HepG2 (cell line): ENCODE measurements around the gene SYPL2. TPM values are rescaled to one million over a fixed set of nuclear protein-coding genes. Genes with fewer than 3 reads are reported as not detected.

Source experiments
- DR1 ChIP-seq: sonication (generic); formaldehyde crosslinking; IDR thresholded peaks from 2 replicates; pipeline ENCODE4 v1.8.0; 2021; ENCODE audit warnings: mild to moderate bottlenecking, missing genetic modification reagents, inconsistent platforms
- ELK4 ChIP-seq: sonication (generic); formaldehyde crosslinking; IDR thresholded peaks from 2 replicates; pipeline ENCODE4 v1.9.0; 2021; ENCODE audit warnings: missing genetic modification reagents, borderline replicate concordance
- ETV5 ChIP-seq: IDR thresholded peaks from 2 replicates; pipeline ENCODE4 v1.6.1; 2018; ENCODE audit warnings: missing biosample characterization, missing genetic modification reagents, inconsistent platforms, borderline replicate concordance
- HMGXB4 ChIP-seq, 2 experiments: sonication (generic) in 1 of 2; formaldehyde crosslinking in 1 of 2; IDR thresholded peaks; 2 replicates each; pipeline versions ENCODE4 v1.4.0 to v1.6.1; 2018 to 2020; ENCODE audit warnings: missing genetic modification reagents in 2 of 2, borderline replicate concordance in 1 of 2, low read depth in 1 of 2, mild to moderate bottlenecking in 1 of 2, missing biosample characterization in 1 of 2
- KMT2A ChIP-seq: sonication (generic); formaldehyde crosslinking; IDR thresholded peaks from 2 replicates; pipeline ENCODE4 v1.4.0; 2020; ENCODE audit warnings: missing genetic modification reagents
- MAFF ChIP-seq: IDR thresholded peaks from 2 replicates; pipeline ENCODE4 v1.6.1; 2011; ENCODE audit warnings: low read depth, low read length, improper control_type of control experiment
- MEF2D ChIP-seq: sonication (generic); formaldehyde crosslinking; IDR thresholded peaks from 2 replicates; pipeline ENCODE4 v1.5.1; 2020; ENCODE audit warnings: mild to moderate bottlenecking, missing genetic modification reagents
- SUZ12 ChIP-seq: fragments of 150-350 bp; IDR thresholded peaks from 2 replicates; pipeline ENCODE4 v1.6.1; 2014; ENCODE audit warnings: low read depth, low read length
- ZBTB8A ChIP-seq: sonication (generic); formaldehyde crosslinking; IDR thresholded peaks from 2 replicates; pipeline ENCODE4 v1.4.0; 2020; ENCODE audit warnings: mild to moderate bottlenecking, low read depth, missing genetic modification reagents, borderline replicate concordance
- ZC3H13 ChIP-seq: sonication (generic); formaldehyde crosslinking; IDR thresholded peaks from 2 replicates; pipeline ENCODE4 v1.8.1; 2023; ENCODE audit warnings: mild to moderate bottlenecking, missing genetic modification reagents, moderate library complexity
- ZFP36 ChIP-seq: fragments of 150-350 bp; IDR thresholded peaks from 2 replicates; pipeline ENCODE4 v1.6.1; 2018; ENCODE audit warnings: borderline replicate concordance, low read length, low read depth; ENCODE audit not compliant: partially characterized antibody
- ZGPAT ChIP-seq: IDR thresholded peaks from 2 replicates; pipeline ENCODE4 v1.6.1; 2016; ENCODE audit warnings: mild to moderate bottlenecking
- ZNF318 ChIP-seq: sonication (generic); formaldehyde crosslinking; IDR thresholded peaks from 2 replicates; pipeline ENCODE4 v1.4.0; 2020; ENCODE audit warnings: mild to moderate bottlenecking, missing genetic modification reagents
- ZNF598 ChIP-seq: sonication (generic); formaldehyde crosslinking; IDR thresholded peaks from 2 replicates; pipeline ENCODE4 v1.5.1; 2020; ENCODE audit warnings: mild to moderate bottlenecking, missing genetic modification reagents, borderline replicate concordance
- ZNF746 ChIP-seq: sonication (generic); formaldehyde crosslinking; IDR thresholded peaks from 2 replicates; pipeline ENCODE4 v1.8.0; 2022; ENCODE audit warnings: mild to moderate bottlenecking, missing genetic modification reagents
- polyA plus RNA-seq, 8 experiments: library from polyadenylated mRNA; depleted of rRNA in 3 of 8; stranded (reverse) in 7 of 8; unstranded in 1 of 8; fragments of >200 nt; fragmentation: Illumina TruSeq in 4 of 8; extraction: Trizol in 4 of 8; gene quantifications; 2 replicates each; pipeline versions ENCODE4 v1.2.1 to v1.2.3, GENCODE V29; 2011 to 2016; ENCODE audit warnings: low read depth in 4 of 8, missing spikeins in 1 of 8, mixed read lengths in 1 of 8; ENCODE audit not compliant: insufficient read depth in 1 of 8
- total RNA-seq, 5 experiments: library from RNA; depleted of rRNA; stranded (reverse); fragments of >200 nt; fragmentation: Illumina TruSeq; extraction: Trizol; gene quantifications; 2 replicates each; pipeline ENCODE4 v1.2.3, GENCODE V29; 2016; ENCODE audit warnings: low read depth in 1 of 5

The SYPL2 gene
- total and polyA plus RNA-seq, 2 of the 13 experiments (the other 11 are each of a cell fraction or from before 2014, with no cell fraction given): 0.17 to 0.24 TPM

GRCh38 chr1:109425391-109426280, 40.7 kb upstream of the SYPL2 start (continued):
- no peak for TF ChIP-seq ZNF318
- 0 out of 4 replicates have a peak, but pooled peaks of 1 of the 2 experiments have one; percentile 5 for TF ChIP-seq HMGXB4 (CRISPR knock-in tag; IDR thresholded peaks at IDR 0.05; ENCODE audit: borderline replicate concordance in 1 of 2, low read depth in 1 of 2)
- no peak for TF ChIP-seq ZFP36
- TF ChIP-seq MEF2D (CRISPR knock-in tag): no peak; the same call in 1 of the 2 replicates
- peak; percentile 57; the same call in 1 of the 2 replicates for TF ChIP-seq ETV5
- no peak; the same call in 1 of the 2 replicates for TF ChIP-seq KMT2A (CRISPR knock-in tag)
- TF ChIP-seq ZNF746 (CRISPR knock-in tag): no peak
- no peak for TF ChIP-seq ELK4 (CRISPR knock-in tag)
- TF ChIP-seq ZBTB8A (CRISPR knock-in tag): no peak
- TF ChIP-seq DR1 (CRISPR knock-in tag): no peak
- no peak; the same call in 1 of the 2 replicates for TF ChIP-seq MAFF
- TF ChIP-seq ZGPAT (CRISPR knock-in tag): no peak
- no peak for TF ChIP-seq ZNF598 (CRISPR knock-in tag)
- no peak for TF ChIP-seq ZC3H13
- TF ChIP-seq SUZ12: no peak
